Stimulated activated naive CD4-positive, alpha-beta T cell treated with Interleukin-2 at 50 U/mL for 16 hours (primary cell): ENCODE measurements around the gene ARL6IP1.
A peak's percentile ranks its signal among the peaks of the same experiment; 100 is the strongest.
"Not testable (repeated sequence)": the region's sequence is repeated elsewhere in the genome, so short reads cannot be mapped to it uniquely, and the experiment has no call there.

Experiments
- DNase-seq: peaks from one replicate; lab custom pipeline; 2025; lab: John Stamatoyannopoulos, UW

ARL6IP1 gene

DNA sequence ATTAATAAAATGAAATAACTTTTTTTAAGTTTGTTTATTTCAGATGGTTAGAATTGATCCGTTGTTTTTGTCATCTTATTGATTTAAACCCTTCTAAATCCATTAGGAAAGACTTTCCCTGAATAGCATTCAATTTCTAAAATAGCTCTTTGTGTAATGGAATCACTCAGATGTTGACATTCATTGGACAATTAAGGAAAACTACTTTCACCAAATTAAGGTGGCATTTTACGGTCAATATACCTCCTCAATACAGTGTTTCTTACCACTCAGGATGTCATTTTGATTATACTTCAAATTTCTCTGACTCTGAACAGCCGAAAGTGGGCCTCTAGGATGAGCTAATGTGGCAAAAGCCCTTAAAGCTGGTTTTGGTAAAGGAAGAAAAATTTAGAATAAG is 1.8 kb downstream of the ARL6IP1 start:
- DNase-seq, result no peak

- no peak for DNase-seq
Measured at GRCh38 chr16:18797746-18798145, 3.6 kb downstream of the ARL6IP1 start.

- DNase-seq, result no peak
Measured at GRCh38 chr16:18796377-18796776, 5.0 kb downstream of the ARL6IP1 start.

DNA sequence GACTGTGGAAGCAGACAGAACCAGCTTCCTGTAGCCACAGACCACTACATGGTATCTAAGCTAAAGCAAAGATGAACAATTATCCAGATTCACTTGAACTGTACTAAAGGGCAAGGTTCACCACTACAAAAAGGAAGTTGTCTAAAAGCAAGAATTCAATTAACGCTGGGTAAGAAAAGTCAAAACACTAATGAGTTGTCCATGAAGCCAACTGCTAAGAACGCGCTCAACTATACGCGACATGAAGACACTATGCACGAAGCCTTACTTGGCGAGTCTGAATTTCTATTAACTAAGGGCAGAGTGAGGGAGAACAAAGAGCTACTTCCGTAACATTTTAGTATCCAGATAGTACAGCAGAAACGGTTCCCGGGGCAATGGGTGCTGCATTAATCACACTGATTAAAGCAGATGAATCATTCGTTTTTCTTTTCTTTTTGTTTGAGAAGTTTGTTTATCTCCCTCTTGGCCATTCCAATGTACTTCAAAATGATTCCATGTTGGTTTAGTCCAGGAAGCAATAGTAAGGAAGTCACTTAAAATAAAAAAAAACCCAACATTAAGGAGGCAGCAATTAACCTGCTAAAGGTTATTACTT is 8.4 kb downstream of the ARL6IP1 start:
- no peak for DNase-seq

DNA sequence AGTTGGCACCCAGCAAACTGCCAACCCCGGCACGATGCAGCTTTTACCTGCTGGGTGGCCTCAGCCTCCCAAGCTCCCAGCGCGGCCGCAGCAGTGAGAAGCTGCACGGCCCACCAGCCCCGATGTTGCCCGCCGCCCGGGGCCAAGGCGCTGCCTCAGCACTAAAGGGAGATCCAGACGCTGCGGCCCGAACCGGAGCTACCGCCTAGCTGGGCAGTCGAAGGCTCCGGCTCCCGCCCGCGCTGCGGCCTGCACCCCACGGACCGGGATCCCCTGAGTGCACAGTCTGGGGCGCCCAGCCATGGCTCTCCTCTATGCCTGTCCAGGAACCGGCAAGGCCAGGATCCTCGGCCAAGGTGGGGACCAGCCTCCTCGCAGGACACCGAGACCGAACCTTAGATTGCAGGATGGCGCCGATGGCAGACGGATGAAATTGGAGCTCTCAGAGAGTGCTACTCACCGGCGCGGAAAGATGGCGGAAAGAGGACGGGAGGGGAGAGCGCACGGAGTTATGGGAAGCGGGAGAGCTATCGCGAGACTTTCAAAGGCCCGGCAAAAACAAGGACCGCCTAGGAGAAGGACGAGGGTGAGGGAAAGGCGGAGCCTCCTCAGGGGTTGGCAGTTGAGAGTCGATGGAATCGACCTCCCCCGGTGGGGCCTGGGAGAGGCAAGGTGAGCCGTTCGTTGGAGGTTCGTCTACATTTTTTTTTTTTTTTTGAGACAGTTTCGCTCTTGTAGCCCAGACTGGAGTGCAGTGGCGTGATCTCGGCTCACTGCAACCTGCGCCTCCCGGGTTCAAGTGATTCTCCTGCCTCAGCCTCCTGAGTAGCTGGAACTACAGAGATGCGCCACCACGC is 11.3 kb downstream of the ARL6IP1 start, which contains the start of gene RPS15A:
Gene RPS15A (minus strand): TSS at position 485 of the 857 bp plus-strand sequence. CDS start 1,221 bp downstream, outside the sequence.
- DNase-seq, result peak; percentile 94

DNA sequence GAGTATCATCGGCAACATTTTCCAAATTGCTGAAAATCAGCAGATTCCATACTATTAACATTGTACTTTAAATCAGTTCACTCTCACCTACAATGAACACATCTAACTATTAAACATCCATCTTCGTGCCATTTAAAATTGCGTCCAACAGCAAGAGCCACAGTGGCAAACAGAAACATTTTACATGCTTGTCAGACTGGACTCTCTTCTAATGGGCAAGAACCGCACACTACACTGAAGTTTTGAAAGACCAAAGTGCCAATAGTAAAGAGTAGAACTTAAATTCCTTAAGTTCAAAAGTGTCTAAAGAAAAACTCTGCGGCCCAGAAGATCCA is 11.9 kb downstream of the ARL6IP1 start:
- no peak for DNase-seq

- no peak for DNase-seq
Measured at GRCh38 chr16:18788828-18789514, 12.4 kb downstream of the ARL6IP1 start.

GRCh38 chr16:18784917-18785623 is 16.3 kb downstream of the ARL6IP1 start:
- DNase-seq, result no peak

GRCh38 chr16:18783430-18784341 is 17.7 kb downstream of the ARL6IP1 start:
- DNase-seq, result no peak

DNA sequence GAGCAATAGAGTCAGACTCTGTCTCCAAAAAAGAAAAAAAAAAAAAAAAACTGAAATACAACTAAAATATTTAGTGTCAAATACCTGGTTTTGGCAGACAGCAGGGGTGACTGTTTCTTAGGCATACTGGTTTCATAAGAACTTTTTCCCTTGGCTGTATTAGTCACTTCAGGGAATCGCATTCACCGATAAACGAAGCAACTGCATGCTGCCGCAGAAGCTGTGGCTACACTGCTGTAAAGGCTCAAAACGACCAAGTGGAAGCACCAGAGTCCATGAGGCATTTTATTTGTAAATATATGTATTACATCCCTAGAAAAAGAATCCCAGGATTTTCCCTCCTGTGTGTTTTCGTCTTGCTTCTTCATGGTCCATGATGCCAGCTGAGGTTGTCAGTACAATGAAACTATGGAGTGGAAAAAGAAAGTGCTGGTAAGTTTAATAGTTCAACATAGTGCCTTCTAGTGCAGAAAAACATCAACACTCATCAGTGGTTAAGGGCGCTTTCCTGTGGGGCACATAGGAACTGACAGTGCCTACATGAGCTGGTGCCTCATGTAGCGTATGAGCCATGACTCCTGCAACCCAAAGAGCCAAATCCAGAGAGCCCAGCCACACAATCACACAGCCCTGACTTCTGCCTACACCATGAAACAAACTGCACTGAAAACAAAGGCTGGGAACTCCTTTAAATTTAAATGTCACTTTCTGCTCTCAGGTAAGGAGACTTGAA is 18.5 kb downstream of the ARL6IP1 start:
- DNase-seq, result no peak

DNA sequence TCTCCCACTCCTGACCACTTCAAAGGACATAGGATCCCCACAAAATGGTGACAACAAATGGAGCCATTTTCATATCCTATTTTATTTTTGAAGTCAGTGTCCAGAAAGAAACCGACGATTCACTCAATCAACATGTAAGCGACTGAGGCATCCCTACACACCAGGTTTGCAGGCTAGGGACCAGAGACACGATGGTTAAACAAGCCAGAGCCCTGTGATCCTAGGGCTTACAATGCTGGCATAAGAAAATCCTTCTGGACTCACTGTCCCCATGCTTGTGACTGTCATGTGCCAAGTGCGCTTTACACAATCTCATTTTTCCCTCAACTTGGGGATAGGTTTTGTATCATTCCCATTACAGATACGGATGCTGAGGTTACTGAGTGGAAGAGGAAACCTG is 20.1 kb downstream of the ARL6IP1 start:
- not testable (repeated sequence) for DNase-seq

DNA sequence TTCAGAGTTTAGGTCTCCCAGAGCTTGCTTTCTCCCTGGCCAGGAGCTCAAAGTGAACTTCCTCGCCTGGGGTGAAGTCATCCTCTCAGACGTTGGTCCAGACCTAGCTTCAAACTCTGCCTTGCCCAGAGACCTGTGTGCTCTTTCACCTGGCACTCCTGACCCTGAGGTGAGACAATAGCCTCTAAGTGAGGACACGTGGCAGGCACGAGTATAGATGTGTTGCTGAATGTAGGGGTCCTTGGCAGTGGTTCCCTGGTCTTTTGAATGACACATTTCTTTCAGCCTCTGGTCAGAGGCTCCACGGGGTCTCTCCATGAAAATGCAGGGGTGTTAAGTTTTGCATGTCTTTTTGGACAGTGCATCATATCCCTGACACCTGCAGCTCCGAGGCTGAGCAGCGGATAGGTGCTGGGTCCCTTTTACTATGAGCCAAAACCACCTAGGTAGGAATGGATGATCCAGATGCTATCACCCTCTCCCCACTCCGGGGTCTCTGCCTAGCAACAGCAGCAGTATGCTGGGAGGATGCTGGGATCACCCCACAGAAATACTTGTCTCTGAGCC is 20.8 kb downstream of the ARL6IP1 start:
- not testable (repeated sequence) for DNase-seq

DNA sequence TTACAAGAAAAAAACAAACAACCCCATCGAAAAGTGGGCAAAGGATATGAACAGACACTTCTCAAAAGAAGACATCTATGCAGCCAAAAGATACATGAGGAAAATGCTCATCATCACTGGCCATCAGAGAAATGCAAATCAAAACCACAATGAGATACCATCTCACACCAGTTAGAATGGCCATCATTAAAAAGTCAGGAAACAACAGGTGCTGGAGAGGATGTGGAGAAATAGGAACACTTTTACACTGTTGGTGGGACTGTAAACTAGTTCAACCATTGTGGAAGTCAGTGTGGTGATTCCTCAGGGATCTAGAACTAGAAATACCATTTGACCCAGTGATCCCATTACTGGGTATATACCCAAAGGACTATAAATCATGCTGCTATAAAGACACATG is 23.7 kb downstream of the ARL6IP1 start:
- not testable (repeated sequence) for DNase-seq

DNA sequence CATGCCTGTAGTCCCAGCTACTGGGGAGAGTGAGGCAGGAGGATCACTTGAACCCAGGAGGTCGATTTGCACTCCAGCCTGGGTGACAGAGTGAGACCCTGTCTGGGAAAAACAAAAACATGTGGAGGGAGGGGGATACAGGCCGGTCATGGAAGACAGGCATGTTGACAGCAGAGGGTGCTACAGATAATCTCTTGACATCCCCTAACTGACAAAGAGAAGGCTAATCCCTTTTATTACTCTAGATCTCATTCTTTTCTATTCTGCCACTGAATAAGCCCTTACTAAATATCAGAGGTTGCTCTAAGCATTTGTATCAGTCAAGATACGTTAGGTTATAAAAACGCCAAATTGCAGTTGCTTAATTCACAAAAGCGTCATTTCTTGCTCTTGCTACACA is 25.0 kb downstream of the ARL6IP1 start:
- DNase-seq, result not testable (repeated sequence)

GRCh38 chr16:18774651-18775050 is 26.7 kb downstream of the ARL6IP1 start:
- DNase-seq, result not testable (repeated sequence)

DNA sequence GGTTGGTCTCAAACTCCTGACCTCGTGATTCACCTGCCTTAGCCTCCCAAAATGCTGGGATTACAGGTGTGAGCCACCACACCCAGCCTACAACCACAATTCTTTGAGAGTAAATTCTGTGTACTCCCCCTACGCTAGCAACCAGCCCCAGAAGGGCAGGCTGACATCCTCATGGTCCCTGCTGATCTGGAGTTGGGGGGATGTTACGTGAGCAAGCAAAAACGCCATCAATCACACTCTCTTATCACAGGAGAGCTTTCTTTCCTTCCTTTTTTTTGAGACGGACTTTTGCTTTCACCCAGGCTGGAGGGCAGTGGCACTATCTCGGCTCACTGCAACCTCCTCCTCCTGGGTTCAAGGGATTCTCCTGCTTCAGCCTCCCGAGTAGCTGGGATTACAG is 29.2 kb downstream of the ARL6IP1 start:
- DNase-seq, result not testable (repeated sequence)

GRCh38 chr16:18770336-18770962 is 30.9 kb downstream of the ARL6IP1 start:
- not testable (repeated sequence) for DNase-seq

DNA sequence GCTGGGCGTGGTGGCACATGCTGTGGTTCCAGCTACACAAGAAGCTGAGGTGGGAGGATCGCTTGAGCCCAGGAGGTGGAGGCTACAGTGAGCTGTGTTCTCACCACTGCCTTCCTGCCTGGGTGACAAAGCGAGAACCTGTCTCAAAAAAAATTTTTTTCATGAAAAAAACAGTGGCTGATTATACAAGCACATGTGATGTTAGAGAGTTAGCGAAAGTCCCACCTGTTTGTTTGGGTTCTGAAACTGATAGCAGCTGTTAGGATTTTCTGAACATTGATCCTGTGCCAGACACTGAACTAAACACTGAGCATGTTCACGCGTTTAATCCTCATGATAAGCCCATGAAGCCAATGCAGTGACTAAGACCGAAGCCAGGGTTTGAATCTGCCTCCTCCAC is 34.1 kb downstream of the ARL6IP1 start:
- DNase-seq, result peak; percentile 12

DNA sequence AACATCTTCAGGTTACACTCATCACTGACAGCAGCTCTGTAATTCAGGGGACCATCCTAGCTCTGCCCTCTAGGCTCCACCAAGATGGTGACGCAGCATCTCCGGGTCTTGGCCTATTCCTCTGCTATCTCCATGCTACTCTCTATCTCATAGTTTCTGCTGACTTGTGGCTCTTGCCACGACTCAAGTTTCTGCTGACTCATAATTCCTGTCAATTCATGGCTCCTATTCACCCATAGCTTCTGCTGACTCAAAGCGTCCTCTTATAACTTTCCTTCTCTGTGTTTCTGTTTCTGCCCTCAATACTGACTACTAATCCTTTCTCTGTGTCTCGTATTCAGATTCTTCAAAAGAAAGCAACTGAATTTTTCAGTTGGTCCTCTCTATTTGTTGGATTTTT is 38.6 kb downstream of the ARL6IP1 start:
- not testable (repeated sequence) for DNase-seq
